RKO (cell line): Measurements from ENCODE around the gene ATP8A2.

Source experiments
- DNase-seq: peaks from one replicate; pipeline ENCODE4 v3.0.0-alpha.2; 2016; ENCODE audit warnings: low spot score

Gene ATP8A2

DNA sequence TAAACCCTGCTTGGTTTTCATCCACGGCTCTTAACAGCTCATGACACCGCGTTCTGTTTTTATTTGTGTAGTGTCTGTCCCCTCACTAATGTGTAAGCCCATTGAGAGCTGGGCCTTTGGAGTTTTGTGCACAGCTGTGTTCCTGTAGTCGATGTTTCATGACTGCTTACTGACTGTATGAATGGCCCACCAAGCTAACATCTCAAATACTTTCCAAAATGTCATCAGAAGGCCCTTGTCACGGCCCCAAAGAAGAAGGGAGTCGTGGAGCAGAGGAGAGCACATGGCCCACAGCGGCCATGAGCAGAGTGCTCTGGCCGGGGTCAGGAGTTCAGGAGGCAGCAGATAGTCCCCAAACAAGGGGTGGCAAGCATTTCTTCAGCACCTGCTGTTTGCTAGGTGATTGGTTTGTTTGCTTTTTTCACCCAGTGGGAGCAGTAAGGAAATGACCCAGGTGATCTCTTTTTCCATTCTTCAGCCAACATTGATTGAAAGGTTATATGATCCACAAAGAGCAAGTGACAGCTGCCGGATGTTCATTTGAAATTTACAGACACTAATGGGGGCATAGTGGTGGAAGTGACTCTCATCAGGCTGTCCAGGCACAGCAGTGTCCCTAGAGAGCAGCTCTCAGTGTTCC, 315.2 kb downstream of the ATP8A2 start:
- no peak for DNase-seq

DNA sequence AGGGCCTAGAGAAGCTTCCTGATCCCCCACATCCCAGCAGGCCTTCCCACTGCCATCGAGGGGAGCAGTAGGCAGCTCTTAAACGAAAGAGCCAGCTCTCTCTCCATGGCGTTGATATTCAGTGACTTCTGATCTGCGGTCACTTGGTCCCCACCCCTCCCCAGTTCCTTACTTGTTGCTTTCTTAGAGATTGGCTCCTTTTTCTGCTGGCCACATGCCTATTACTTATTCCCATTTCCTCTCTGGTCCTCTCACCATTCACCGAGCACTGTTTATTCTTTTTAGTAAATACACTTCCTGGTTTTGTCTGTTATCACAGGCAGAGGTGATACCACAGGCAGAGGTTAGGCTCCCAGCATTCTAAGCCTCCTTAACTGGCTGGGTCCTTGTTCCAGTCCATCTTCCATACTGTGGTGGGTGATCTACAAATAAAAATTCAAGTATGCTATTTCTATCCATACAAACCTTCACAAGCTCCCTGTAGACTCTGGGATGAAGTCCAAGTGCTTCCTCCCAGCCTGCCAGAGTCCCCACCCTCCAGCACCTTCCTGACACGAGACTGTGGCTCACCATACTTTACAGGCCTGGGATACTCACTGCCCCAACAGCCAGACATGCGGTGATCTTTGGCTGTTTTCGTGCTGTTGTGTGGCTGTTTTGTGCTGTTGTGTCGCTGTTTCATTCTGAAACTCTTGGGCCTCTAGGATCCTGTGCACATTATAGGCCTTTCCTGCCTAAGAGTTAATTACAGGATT, 315.9 kb downstream of the ATP8A2 start:
- DNase-seq, result no peak

- no peak for DNase-seq
Measured at GRCh38 chr13:25688536-25688935, 316.8 kb downstream of the ATP8A2 start.

GRCh38 chr13:25689539-25689938, 317.8 kb downstream of the ATP8A2 start:
- no peak for DNase-seq

- DNase-seq, result no peak
Measured at GRCh38 chr13:25690582-25690981, 318.8 kb downstream of the ATP8A2 start.

- DNase-seq, result no peak
Measured at GRCh38 chr13:25691654-25692053, 319.9 kb downstream of the ATP8A2 start.

DNA sequence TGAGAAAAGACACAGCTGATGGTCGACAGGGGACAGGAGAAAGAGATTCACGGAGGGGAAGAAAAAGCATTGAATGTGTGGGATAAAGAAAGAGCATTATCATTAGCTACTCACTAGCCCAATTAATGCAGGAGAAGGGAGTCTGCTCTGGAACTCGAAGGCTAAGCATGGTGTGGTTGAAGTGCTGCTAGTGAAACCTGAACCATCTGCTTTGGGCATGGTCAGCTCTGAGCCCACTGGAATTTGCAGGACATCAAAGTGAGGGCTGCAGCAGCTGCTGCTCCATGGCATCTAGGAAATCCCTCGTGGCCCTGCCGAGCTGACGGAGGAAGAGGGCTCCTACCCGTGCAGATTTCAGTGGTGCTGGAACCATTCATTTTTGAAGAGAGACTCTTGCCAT, 320.3 kb downstream of the ATP8A2 start:
- no peak for DNase-seq

DNA sequence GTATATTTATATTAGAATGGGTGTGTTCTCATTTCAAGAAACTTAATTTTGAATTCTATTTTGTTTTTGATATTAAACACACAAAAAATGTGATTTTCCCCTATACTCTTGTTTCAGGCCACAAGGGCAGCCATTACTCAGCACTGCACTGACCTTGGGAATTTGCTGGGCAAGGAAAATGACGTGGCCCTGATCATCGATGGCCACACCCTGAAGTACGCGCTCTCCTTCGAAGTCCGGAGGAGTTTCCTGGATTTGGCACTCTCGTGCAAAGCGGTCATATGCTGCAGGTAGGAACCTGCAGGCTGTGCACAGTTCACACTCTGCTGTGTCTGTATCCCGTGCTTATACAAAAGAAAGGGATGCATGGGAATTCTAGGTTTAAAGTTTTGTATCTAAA, 327.3 kb downstream of the ATP8A2 start:
- DNase-seq, result peak; percentile 27

DNA sequence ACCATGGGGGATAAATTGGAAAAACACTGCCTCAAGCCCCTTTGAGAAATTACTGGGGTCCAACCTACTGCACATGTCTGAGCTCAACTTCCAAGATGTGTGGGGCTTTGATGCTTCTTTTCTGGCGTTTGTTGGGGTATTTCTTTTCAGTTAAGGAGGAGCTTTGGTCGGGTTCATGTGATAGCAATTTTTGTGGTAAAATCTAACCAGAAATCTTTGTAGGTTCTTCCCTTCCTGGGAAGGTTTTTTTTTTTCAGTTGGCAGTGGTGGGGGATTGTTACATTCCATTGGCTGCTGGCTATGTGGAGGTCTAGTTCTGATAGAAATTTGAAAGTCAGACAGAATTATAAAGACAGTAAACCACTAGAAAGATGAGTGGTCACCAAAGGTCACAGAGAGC, 327.8 kb downstream of the ATP8A2 start:
- DNase-seq, result no peak

GRCh38 chr13:25701304-25701703, 329.5 kb downstream of the ATP8A2 start:
- no peak for DNase-seq

- DNase-seq, result no peak
Measured at GRCh38 chr13:25702386-25702785, 330.6 kb downstream of the ATP8A2 start.

DNA sequence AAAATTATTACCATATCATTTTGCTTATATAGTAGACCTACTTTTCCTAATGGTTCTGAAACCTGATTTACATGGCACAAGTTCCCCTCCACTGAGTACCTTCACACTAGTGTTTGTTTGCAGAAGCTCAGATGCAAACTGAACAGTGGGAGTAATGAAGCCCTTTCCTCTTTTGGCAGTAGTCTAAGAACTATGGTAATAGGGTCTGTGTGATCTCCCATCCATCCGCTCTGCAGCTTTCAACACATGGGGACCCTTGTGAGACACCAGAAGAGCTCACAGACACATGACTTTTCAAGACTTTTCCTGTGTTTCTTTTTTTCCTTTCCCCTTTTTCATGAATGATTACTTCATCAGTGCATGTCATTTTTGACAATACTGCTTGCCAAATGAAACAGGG, 336.0 kb downstream of the ATP8A2 start:
- DNase-seq, result no peak

- no peak for DNase-seq
Measured at GRCh38 chr13:25708268-25708667, 336.5 kb downstream of the ATP8A2 start.

DNA sequence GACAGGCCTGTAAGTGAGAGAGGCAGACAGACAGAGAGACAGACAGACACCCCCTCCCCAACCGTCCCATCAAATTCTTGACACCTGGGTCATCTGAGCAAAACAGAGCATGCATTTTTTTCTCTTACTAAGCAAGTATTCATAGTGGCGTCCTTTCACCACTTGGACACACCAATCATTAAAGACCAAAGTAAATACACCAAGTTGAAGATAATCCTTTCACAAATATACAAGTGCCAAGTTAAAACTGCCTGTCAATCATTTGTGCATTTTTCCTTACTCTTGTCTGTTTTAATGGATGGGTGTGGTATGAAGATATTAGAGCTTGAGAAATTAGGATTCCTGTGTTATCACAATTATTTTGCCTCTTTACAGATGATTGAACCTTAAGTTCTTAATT, 337.3 kb downstream of the ATP8A2 start:
- DNase-seq, result no peak

- DNase-seq, result no peak
Measured at GRCh38 chr13:25715760-25716159, 344.0 kb downstream of the ATP8A2 start.

DNA sequence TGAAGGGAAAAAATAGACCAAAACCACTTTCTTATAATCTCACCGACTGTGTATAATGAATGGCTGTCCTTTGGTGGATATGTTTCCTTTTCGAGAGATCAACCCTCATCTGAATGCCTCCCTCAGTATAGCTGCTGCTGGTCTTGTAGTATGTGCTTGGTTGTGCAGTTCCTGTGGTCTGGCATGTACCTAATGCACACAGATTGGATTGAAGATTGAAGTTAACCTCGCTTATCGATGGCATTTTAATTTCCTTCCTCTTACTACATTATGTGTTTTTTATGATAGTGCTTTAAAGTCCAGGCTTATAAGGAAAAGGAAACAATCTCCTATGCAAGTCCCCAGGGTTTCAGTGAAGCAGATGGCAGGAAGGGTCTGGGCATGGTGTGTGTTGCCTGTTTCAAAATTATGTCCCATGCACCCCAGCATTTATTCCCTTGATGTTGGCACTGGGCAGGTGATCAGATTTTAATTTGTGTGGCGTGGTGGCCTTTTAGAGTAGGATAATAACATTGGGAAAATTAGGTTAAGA, 346.0 kb downstream of the ATP8A2 start:
- no peak for DNase-seq

DNA sequence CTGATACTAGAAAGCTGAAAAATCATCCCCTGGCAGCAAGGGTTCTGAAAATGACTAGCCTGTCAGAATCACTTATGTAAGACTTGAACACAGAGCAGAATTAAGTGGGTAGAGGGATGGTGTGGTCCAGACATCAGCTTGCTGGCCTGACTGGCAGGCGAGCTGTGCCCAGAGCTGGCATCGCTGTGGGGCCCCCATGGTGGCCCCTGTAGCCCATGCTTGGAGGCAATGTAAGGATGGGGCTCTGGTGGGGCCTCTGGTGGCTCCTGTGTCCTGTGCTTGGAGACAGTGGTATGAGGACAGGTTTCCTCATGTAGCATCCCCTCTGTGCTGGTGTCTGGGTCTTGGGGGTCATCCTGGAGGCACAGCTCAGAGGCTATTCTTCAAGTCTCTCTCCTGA, 347.9 kb downstream of the ATP8A2 start:
- DNase-seq, result no peak

GRCh38 chr13:25722893-25723292, 351.1 kb downstream of the ATP8A2 start:
- no peak for DNase-seq

- DNase-seq, result no peak
Measured at GRCh38 chr13:25725104-25725503, 353.3 kb downstream of the ATP8A2 start.

DNA sequence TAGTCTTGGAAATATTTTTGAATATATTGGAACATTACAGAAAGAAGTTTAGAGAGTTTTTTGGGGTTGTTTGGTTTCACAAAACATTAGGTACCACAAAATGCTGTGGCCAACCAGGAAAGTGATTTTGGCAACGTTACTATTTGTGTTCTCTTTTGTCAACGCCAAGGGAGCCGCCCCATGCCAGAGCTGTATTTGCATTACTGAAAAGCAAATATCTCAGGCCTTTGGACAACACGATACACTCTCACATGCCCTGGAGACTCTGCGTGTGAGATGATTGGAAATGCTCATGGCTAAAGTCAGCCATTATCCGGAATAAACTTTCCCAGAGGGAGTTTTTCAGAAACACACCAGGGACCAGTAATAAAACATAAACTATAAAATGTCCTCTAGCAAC, 355.5 kb downstream of the ATP8A2 start:
- no peak for DNase-seq

- no peak for DNase-seq
Measured at GRCh38 chr13:25727810-25728209, 356.0 kb downstream of the ATP8A2 start.

- DNase-seq, result no peak
Measured at GRCh38 chr13:25729201-25729600, 357.4 kb downstream of the ATP8A2 start.

- DNase-seq, result no peak
Measured at GRCh38 chr13:25731037-25731436, 359.3 kb downstream of the ATP8A2 start.

DNA sequence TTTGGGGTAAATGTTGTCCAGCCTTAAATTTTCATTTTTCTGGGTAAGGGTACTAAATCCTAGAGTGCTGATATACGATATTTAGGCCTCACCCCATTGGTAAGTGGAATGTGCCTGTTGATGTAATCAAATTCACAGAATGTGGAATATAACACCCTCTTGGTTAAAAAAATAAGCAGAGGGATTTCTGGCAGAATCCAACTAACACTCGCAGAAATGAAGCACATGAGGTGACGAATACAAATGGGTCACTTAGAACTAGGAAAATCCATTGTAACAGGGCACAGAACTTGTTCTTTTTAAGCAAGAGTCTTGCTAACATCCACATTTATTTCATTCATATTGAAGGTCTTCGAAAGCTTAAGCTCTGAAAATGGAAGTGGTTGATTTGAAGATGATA, 359.8 kb downstream of the ATP8A2 start:
- DNase-seq, result no peak
